Measurements from ENCODE around the gene MRPL44. TPM values are rescaled to one million over a fixed set of nuclear protein-coding genes. Genes with fewer than 3 reads are reported as not detected.
"Not testable (repeated sequence)": the region's sequence is repeated elsewhere in the genome, so short reads cannot be mapped to it uniquely, and the experiment has no call there.

Gene MRPL44
- total RNA-seq, 1 donor from 2014 or later, result 22.7 TPM

DNA sequence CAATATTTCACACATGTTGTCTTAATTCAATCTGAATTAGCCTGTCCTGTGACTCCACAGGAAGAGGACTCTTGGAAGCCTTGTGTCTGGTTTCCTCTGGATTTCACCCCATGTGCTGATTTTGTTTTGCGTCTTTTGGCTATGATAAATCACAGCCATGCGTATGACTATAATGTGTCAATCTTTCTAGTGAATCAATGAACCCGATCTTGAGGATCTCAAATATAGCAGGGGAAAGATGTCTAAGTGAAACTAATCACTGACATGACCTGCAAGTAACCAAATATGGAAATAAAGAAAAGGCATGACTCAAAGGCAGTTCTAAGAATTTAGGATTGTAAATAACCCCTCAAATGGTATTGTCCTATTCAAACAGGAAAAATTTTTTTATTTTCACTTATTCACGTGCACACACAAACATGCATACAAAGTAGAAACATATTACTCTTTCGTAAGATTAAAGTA is 20.4 kb upstream of the MRPL44 start:
- Mint-ChIP-seq H3K36me3 (ENCODE audit: unreplicated experiment) (peaks cover 6% of the 10 kb centered on the region), H3K27ac (ENCODE audit: unreplicated experiment) (peak overlapping the region; percentile 73), H3K9me3 (ENCODE audit: unreplicated experiment) (no peaks in the 10 kb centered on the region), H3K4me3 (ENCODE audit: unreplicated experiment) (no peak overlapping the region), H3K27me3 (ENCODE audit: unreplicated experiment) (no peaks in the 10 kb centered on the region), H3K4me1 (ENCODE audit: unreplicated experiment) (peaks cover 69% of the 10 kb centered on the region)
- no peak for DNase-seq (ENCODE audit: extremely low spot score, unreplicated experiment)
- TF ChIP-seq, protein P1, sequence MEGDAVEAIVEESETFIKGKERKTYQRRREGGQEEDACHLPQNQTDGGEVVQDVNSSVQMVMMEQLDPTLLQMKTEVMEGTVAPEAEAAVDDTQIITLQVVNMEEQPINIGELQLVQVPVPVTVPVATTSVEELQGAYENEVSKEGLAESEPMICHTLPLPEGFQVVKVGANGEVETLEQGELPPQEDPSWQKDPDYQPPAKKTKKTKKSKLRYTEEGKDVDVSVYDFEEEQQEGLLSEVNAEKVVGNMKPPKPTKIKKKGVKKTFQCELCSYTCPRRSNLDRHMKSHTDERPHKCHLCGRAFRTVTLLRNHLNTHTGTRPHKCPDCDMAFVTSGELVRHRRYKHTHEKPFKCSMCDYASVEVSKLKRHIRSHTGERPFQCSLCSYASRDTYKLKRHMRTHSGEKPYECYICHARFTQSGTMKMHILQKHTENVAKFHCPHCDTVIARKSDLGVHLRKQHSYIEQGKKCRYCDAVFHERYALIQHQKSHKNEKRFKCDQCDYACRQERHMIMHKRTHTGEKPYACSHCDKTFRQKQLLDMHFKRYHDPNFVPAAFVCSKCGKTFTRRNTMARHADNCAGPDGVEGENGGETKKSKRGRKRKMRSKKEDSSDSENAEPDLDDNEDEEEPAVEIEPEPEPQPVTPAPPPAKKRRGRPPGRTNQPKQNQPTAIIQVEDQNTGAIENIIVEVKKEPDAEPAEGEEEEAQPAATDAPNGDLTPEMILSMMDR (IDR thresholded peaks at IDR 0.05), result no peak

DNA sequence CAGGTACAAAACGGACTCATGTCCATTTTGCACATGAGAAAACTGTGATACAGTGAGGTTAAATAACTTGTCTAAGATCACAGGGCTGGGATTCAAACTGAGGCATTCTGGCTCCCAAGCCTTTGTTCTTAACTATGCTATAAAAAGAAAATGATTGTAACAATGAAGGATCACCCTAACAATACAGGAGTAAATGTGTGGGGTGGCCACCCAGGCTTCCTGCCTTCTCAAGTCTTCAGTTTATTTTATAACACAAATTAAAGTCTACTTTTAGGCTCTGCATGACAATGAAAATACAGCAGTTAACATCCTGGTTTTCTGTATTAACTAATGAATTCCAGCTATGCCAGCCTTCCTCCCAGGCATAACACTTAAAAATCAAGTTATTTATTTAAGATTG is 19.7 kb upstream of the MRPL44 start:
- H3K27me3 Mint-ChIP-seq (ENCODE audit: unreplicated experiment), result no peaks in the 10 kb centered on the region
- DNase-seq (ENCODE audit: extremely low spot score, unreplicated experiment), result no peak
- peak overlapping the region; percentile 41 for H3K27ac Mint-ChIP-seq (ENCODE audit: unreplicated experiment)
- no peaks in the 10 kb centered on the region for H3K9me3 Mint-ChIP-seq (ENCODE audit: unreplicated experiment)
- H3K36me3 Mint-ChIP-seq (ENCODE audit: unreplicated experiment), result peaks cover 6% of the 10 kb centered on the region
- peaks cover 70% of the 10 kb centered on the region for H3K4me1 Mint-ChIP-seq (ENCODE audit: unreplicated experiment)
- TF ChIP-seq, protein P1 (IDR thresholded peaks at IDR 0.05), result no peak
- peak overlapping the region; percentile 6 for H3K4me3 Mint-ChIP-seq (ENCODE audit: unreplicated experiment)

GRCh38 chr2:223939438-223939837 is 17.8 kb upstream of the MRPL44 start:
- H3K27ac Mint-ChIP-seq (ENCODE audit: unreplicated experiment), result not testable (repeated sequence)

GRCh38 chr2:223941579-223942277 is 15.5 kb upstream of the MRPL44 start:
- H3K4me1 Mint-ChIP-seq (ENCODE audit: unreplicated experiment), result peaks cover 47% of the 10 kb centered on the region
- H3K27me3 Mint-ChIP-seq (ENCODE audit: unreplicated experiment), result no peaks in the 10 kb centered on the region
- no peaks in the 10 kb centered on the region for H3K9me3 Mint-ChIP-seq (ENCODE audit: unreplicated experiment)
- TF ChIP-seq, protein P1 (IDR thresholded peaks at IDR 0.05), result no peak
- peak overlapping the region; percentile 65 for H3K4me3 Mint-ChIP-seq (ENCODE audit: unreplicated experiment)
- H3K36me3 Mint-ChIP-seq (ENCODE audit: unreplicated experiment), result peaks cover 9% of the 10 kb centered on the region
- peak overlapping the region; percentile 72 for H3K27ac Mint-ChIP-seq (ENCODE audit: unreplicated experiment)
- no peak for DNase-seq (ENCODE audit: extremely low spot score, unreplicated experiment)

More at GRCh38 chr2:223939438-223939837, 17.8 kb upstream of the MRPL44 start:
- not testable (repeated sequence) for H3K9me3 Mint-ChIP-seq (ENCODE audit: unreplicated experiment); H3K27me3 Mint-ChIP-seq (ENCODE audit: unreplicated experiment); DNase-seq (ENCODE audit: extremely low spot score, unreplicated experiment); H3K36me3 Mint-ChIP-seq (ENCODE audit: unreplicated experiment); H3K4me3 Mint-ChIP-seq (ENCODE audit: unreplicated experiment)
- peaks cover 63% of the 10 kb centered on the region for H3K4me1 Mint-ChIP-seq (ENCODE audit: unreplicated experiment)

- Mint-ChIP-seq H3K4me3 (ENCODE audit: unreplicated experiment) (peak overlapping the region; percentile 95), H3K27ac (ENCODE audit: unreplicated experiment) (peak overlapping the region; percentile 95), H3K27me3 (ENCODE audit: unreplicated experiment) (no peaks in the 10 kb centered on the region), H3K4me1 (ENCODE audit: unreplicated experiment) (peaks cover 33% of the 10 kb centered on the region), H3K9me3 (ENCODE audit: unreplicated experiment) (no peaks in the 10 kb centered on the region), H3K36me3 (ENCODE audit: unreplicated experiment) (peaks cover 9% of the 10 kb centered on the region)
- no peak for DNase-seq (ENCODE audit: extremely low spot score, unreplicated experiment)
- TF ChIP-seq, protein P1 (IDR thresholded peaks at IDR 0.05), result no peak
Measured at GRCh38 chr2:223943135-223943534, 14.1 kb upstream of the MRPL44 start.
